Fibroblast of lung (primary cell): ENCODE data around the gene C20orf96.

Source experiments
- EZH2 ChIP-seq: IDR thresholded peaks from 2 replicates; pipeline ENCODE4 v1.5.1; 2012; ENCODE audit warnings: low read length, control low read depth, mild to moderate bottlenecking; ENCODE audit errors: missing control alignments
- TF ChIP-seq, protein P1 (sequence below), 2 donors: IDR thresholded peaks in 1 of 2; conservative IDR thresholded peaks in 1 of 2; 1 replicate in 1 of 2; 2 replicates in 1 of 2; pipeline ENCODE4 v1.5.1; 2011 to 2012; ENCODE audit warnings: low read length in 2 of 2, control low read depth in 1 of 2, inconsistent platforms in 1 of 2, low read depth in 1 of 2, mild to moderate bottlenecking in 1 of 2

DNA sequence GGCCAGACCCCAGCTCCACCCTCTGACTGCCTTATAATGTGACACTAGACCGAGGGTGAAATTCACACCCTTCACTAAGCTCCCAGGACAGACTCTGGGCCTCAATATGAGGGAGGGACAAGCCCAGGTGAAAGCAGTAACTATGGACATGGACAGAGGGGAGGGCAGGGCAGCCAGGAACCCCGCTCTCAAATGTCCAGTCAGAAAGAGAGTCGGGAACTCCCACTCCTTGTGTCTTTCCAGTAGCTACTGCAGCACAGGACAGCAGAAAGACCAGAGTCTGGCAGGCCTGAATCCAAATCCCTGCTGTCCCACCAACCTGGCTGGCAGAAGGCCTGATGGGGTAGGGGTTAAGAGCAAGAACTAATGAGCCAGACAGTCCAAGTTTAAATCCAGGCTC lies 6.4 kb downstream of the C20orf96 start:
- TF ChIP-seq, protein P1, sequence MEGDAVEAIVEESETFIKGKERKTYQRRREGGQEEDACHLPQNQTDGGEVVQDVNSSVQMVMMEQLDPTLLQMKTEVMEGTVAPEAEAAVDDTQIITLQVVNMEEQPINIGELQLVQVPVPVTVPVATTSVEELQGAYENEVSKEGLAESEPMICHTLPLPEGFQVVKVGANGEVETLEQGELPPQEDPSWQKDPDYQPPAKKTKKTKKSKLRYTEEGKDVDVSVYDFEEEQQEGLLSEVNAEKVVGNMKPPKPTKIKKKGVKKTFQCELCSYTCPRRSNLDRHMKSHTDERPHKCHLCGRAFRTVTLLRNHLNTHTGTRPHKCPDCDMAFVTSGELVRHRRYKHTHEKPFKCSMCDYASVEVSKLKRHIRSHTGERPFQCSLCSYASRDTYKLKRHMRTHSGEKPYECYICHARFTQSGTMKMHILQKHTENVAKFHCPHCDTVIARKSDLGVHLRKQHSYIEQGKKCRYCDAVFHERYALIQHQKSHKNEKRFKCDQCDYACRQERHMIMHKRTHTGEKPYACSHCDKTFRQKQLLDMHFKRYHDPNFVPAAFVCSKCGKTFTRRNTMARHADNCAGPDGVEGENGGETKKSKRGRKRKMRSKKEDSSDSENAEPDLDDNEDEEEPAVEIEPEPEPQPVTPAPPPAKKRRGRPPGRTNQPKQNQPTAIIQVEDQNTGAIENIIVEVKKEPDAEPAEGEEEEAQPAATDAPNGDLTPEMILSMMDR (conservative IDR thresholded peaks at IDR 0.05 in 1 of 2, IDR thresholded peaks at IDR 0.05 in 1 of 2; ENCODE audit: low read depth in 1 of 2, low read length in 2 of 2) = no peak
- TF ChIP-seq EZH2 = no peak
